Vagina (tissue), 2 donors: ENCODE measurements around the gene PPP2R5D. TPM values are rescaled to one million over a fixed set of nuclear protein-coding genes. Genes with fewer than 3 reads are reported as not detected.
A peak's percentile ranks its signal among the peaks of the same experiment; 100 is the strongest.

Source experiments
- DNase-seq, 2 donors: peaks; one replicate each; pipeline ENCODE4 v3.0.0-alpha.2; 2017; ENCODE audit errors: extremely low spot score in 2 of 2
- H3K27ac ChIP-seq: fragments of 200-600 bp; sonication (generic); one replicate; pipeline ENCODE4 v1.5.1; 2019
- H3K27me3 ChIP-seq: fragments of 200-600 bp; sonication (generic); one replicate; pipeline ENCODE4 v1.5.1; 2019
- H3K36me3 ChIP-seq, 2 donors: fragments of 200-600 bp; sonication (generic); one replicate each; pipeline ENCODE4 v1.5.1; 2017 to 2019
- H3K4me1 ChIP-seq: fragments of 200-600 bp; sonication (generic); one replicate; pipeline ENCODE4 v1.5.1; 2019
- H3K4me3 ChIP-seq, 2 donors: fragments of 200-600 bp; sonication (generic); 1 replicate in 1 of 2; 2 replicates in 1 of 2; pipeline ENCODE4 v1.5.1; 2016 to 2019
- H3K9me3 ChIP-seq: fragments of 200-600 bp; sonication (generic); one replicate; pipeline ENCODE4 v1.5.1; 2019
- POLR2A ChIP-seq, 2 donors: fragments of 450-650 bp; IDR thresholded peaks; one replicate each; pipeline ENCODE4 v1.6.1; 2017; ENCODE audit warnings: antibody characterized with exemption in 2 of 2, mild to moderate bottlenecking in 2 of 2, moderate library complexity in 2 of 2
- POLR2AphosphoS5 ChIP-seq, 2 donors: sonication (generic); formaldehyde crosslinking; IDR thresholded peaks; one replicate each; pipeline ENCODE4 v1.9.0; 2017; ENCODE audit warnings: antibody characterized with exemption in 2 of 2, mild to moderate bottlenecking in 2 of 2, low read depth in 1 of 2; ENCODE audit not compliant: insufficient read depth in 1 of 2
- intact Hi-C: fragments of 100-400 bp; cut with DNase I; formaldehyde crosslinking; loops from one replicate; pipeline ENCODE4 v1.15.1; 2023
- total RNA-seq: library from RNA; depleted of rRNA; stranded (reverse); fragments of >200 nt; gene quantifications from one replicate; pipeline ENCODE4 v1.2.3, GENCODE V29; 2016
- TF ChIP-seq, protein P1 (sequence below), 3 experiments: fragments of 450-650 bp in 2 of 3; fragments of 200-600 bp in 1 of 3; sonication (generic) in 1 of 3; IDR thresholded peaks; one replicate each; pipeline ENCODE4 v1.5.1; 2017 to 2019; ENCODE audit warnings: antibody characterized with exemption in 3 of 3, mild to moderate bottlenecking in 2 of 3, moderate library complexity in 2 of 3

PPP2R5D gene
- 26.3 TPM for total RNA-seq

DNA sequence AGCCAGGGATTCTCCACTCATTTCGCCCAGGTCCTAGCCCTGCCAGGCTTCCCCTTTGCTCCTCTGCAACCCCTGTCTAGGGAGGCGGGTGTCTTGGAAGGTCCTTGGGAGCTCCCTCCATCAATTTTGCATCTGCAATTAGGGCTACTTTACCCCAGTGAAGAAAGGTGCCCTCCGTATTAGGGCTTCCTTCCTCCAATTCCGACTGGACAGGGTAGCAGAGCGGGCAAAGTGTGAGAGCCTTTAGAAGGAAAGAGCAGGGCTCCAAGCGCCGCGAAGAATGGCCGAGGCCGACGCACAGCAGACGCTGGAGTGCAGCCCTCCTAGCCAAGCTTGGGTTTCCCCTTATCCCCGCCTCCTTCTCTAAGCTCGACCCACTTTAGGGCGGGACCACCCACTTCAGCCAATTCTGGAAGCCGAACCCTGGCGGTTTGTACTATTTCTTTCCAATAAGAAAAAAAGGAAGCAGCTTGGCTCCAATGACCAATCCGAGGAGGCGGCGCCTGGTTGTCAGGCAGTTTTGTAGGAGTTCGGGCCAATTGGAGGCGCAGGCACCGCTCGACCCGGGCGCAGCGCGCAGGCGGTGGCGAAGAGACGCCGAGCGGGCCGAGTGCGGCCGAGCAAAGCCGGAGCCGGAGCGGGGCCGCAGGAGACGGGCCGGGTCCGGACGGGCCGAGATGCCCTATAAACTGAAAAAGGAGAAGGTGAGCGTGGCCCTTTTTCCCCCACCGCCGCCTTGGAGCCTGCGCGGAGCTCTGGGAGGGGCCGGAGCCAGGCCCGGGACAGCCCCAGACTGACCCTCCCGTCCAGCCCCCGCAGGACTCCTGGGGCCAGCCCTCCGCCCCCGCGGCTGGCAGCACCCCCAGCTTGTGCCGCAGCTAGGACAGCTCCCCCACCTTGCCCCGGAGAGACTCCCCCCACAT is at the start of gene PPP2R5D:
TSS of gene PPP2R5D (plus strand) at position 570 of the 923 bp plus-strand sequence. CDS start at position 678, 108 bp downstream.
- no peaks in the 10 kb centered on the region for H3K27me3 ChIP-seq
- H3K4me3 ChIP-seq: peak within 1 kb of the TSS; percentile 95 to 96
- H3K9me3 ChIP-seq: no peaks in the 10 kb centered on the region
- peak within 1 kb of the TSS; percentile 90 for H3K27ac ChIP-seq
- peak in 1 of 2 donors; percentile 98 for DNase-seq
- TF ChIP-seq POLR2A (IDR thresholded peaks at IDR 0.05) (no peak), POLR2AphosphoS5 (IDR thresholded peaks at IDR 0.05; ENCODE audit: insufficient read depth in 1 of 2, low read depth in 1 of 2) (peak; percentile 92 to 93)
- TF ChIP-seq, protein P1, sequence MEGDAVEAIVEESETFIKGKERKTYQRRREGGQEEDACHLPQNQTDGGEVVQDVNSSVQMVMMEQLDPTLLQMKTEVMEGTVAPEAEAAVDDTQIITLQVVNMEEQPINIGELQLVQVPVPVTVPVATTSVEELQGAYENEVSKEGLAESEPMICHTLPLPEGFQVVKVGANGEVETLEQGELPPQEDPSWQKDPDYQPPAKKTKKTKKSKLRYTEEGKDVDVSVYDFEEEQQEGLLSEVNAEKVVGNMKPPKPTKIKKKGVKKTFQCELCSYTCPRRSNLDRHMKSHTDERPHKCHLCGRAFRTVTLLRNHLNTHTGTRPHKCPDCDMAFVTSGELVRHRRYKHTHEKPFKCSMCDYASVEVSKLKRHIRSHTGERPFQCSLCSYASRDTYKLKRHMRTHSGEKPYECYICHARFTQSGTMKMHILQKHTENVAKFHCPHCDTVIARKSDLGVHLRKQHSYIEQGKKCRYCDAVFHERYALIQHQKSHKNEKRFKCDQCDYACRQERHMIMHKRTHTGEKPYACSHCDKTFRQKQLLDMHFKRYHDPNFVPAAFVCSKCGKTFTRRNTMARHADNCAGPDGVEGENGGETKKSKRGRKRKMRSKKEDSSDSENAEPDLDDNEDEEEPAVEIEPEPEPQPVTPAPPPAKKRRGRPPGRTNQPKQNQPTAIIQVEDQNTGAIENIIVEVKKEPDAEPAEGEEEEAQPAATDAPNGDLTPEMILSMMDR (IDR thresholded peaks at IDR 0.05): no peak
- H3K36me3 ChIP-seq: peaks cover 0 to 1% of the 10 kb centered on the region in 2 donors
- intact Hi-C loops: no loop called here
- peaks cover 68% of the 10 kb centered on the region for H3K4me1 ChIP-seq

DNA sequence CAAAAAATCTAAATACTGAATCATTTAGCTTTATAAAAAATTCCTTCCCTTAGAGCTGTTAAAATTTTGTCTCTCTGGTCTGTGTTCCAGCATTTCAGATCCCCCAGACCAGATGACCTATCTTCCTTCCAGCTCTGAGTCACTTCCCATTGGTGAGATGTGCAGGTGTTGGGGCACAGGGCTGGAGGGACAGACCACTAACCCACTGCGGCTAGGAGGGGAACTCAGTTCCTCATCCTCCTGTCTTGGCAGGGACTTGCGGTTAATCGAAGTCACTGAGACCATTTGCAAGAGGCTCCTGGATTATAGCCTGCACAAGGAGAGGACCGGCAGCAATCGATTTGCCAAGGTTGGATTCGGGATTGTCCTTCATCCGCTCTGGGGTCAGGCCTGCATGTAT is 49.0 kb upstream of the PPP2R5D start:
- Histone ChIP-seq H3K27ac (no peak overlapping the region), H3K36me3 (peaks cover 0 to 46% of the 10 kb centered on the region in 2 donors), H3K9me3 (no peaks in the 10 kb centered on the region), H3K27me3 (no peaks in the 10 kb centered on the region), H3K4me3 (no peak overlapping the region), H3K4me1 (peaks cover 34% of the 10 kb centered on the region)
- DNase-seq: no peak
- TF ChIP-seq, protein P1 (IDR thresholded peaks at IDR 0.05): no peak
- no peak for TF ChIP-seq POLR2A (IDR thresholded peaks at IDR 0.05)
- TF ChIP-seq POLR2AphosphoS5 (IDR thresholded peaks at IDR 0.05; ENCODE audit: insufficient read depth in 1 of 2, low read depth in 1 of 2): no peak
- intact Hi-C loops: no loop called here

DNA sequence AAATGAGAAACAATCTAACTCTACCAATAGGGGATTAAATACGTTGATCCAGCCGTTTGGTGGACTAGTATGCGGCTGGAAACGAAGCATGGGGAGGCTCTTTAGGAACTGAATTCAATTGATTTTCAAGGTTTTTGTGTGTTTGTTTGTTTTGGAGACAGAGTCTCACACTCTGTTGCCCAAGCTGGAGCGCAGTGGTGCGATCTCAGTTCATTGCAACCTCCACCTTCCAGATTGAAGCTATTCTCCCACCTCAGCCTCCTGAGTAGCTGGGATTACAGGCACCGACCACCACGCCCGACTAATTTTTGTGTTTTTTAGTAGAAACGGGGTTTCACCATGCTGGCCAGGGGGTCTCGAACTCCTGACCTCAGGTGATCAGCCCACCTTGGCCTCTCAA is 48.0 kb upstream of the PPP2R5D start:
- H3K4me3 ChIP-seq: no peak overlapping the region
- intact Hi-C loops: no loop called here
- DNase-seq: no peak
- no peak overlapping the region for H3K27ac ChIP-seq
- no peaks in the 10 kb centered on the region for H3K27me3 ChIP-seq
- H3K4me1 ChIP-seq: peaks cover 23% of the 10 kb centered on the region
- H3K36me3 ChIP-seq: peaks cover 0 to 48% of the 10 kb centered on the region in 2 donors
- TF ChIP-seq POLR2A (IDR thresholded peaks at IDR 0.05): no peak
- no peak for TF ChIP-seq POLR2AphosphoS5 (IDR thresholded peaks at IDR 0.05; ENCODE audit: insufficient read depth in 1 of 2, low read depth in 1 of 2)
- TF ChIP-seq, protein P1 (IDR thresholded peaks at IDR 0.05): no peak
- H3K9me3 ChIP-seq: no peaks in the 10 kb centered on the region

DNA sequence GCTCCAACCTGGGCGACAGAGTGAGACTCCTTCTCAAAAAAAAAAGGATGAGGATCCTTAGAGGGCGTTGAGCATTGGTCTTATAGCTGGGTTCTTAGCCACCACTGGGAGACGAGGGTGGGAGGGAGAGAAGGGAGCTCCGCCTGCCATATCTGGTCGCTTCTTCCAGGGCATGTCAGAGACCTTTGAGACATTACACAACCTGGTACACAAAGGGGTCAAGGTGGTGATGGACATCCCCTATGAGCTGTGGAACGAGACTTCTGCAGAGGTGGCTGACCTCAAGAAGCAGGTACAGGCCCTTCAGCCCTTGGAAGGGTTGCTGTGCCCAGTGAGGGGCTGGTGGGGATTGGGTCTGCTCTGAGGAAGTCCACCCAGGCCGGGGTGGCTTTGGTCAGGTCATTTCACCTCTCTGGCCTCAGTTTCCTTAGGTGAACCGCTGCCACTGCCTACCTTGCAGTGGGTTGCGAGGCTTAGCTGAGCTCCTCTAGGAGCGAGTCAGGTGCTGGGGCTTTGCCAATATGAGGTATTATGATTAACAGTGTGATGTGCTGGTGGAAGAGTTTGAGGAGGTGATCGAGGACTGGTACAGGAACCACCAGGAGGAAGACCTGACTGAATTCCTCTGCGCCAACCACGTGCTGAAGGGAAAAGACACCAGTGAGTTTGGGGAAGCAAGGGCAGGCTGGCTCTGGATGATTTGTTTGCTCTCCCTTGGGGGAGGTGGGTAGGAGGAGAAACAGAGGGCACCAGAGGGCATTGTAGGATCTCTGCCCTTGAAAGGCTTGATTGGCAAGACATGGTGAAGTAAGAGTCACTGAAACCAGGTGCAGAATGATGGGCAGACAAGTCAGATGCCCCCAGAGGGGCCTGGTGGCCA is 46.6 kb upstream of the PPP2R5D start:
- peaks cover 0 to 44% of the 10 kb centered on the region in 2 donors for H3K36me3 ChIP-seq
- no peaks in the 10 kb centered on the region for H3K27me3 ChIP-seq
- no peak overlapping the region for H3K4me3 ChIP-seq
- no peak overlapping the region for H3K27ac ChIP-seq
- intact Hi-C loops: no loop called here
- DNase-seq: no peak
- H3K4me1 ChIP-seq: peaks cover 10% of the 10 kb centered on the region
- TF ChIP-seq, protein P1 (IDR thresholded peaks at IDR 0.05): no peak
- TF ChIP-seq POLR2A (IDR thresholded peaks at IDR 0.05) (no peak), POLR2AphosphoS5 (IDR thresholded peaks at IDR 0.05; ENCODE audit: insufficient read depth in 1 of 2, low read depth in 1 of 2) (no peak)
- H3K9me3 ChIP-seq: no peaks in the 10 kb centered on the region
